Body of pancreas (tissue), 4 donors: Measurements from ENCODE around the gene SLCO3A1.

ENCODE experiments used
- CTCF ChIP-seq, 7 experiments: fragments of 450-650 bp in 4 of 7; fragments of 200-600 bp in 3 of 7; sonication (generic) in 3 of 7; IDR thresholded peaks; one replicate each; pipeline ENCODE4 v1.5.1; 2016 to 2019; ENCODE audit warnings: antibody characterized with exemption in 7 of 7
- POLR2A ChIP-seq, 3 donors: fragments of 450-650 bp; IDR thresholded peaks; one replicate each; pipeline ENCODE4 v1.6.1; 2016; ENCODE audit warnings: antibody characterized with exemption in 3 of 3, mild to moderate bottlenecking in 2 of 3

- TF ChIP-seq CTCF (IDR thresholded peaks at IDR 0.05) (no peak), POLR2A (IDR thresholded peaks at IDR 0.05) (no peak)
Measured at GRCh38 chr15:92153620-92154019, 300.1 kb downstream of the SLCO3A1 start.
